HG03460 (cell line): ENCODE results near the gene PON1.

ENCODE experiments used
- ATAC-seq: cut with Tn5 transposase; IDR thresholded peaks from one replicate; pipeline ENCODE4 v1.9.1; 2021; ENCODE audit not compliant: unreplicated experiment

Gene PON1

DNA sequence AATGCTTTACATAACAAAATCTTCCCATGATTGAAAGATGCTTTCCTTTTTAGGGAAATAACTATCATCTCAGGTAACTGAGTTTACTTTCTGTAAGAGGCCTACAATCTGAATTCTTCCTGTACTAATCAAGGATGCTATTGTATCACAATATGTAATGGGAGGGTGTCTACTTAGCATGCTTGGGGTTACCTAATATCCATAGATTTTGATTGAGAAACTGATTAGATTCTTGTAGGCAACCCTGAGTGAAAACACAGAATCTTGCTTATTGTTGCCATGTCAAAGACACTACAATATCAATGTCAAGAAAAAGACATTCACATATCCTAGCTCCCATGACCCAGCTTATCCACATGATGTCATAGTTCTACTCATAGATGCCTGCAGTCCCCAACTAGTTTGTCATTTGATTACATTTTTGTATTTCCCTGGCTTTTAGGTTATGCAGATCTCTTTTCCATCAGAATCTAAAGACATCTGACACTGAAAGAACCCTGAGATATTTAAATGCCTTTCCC, 62.4 kb downstream of the PON1 start:
- ATAC-seq, result no peak

DNA sequence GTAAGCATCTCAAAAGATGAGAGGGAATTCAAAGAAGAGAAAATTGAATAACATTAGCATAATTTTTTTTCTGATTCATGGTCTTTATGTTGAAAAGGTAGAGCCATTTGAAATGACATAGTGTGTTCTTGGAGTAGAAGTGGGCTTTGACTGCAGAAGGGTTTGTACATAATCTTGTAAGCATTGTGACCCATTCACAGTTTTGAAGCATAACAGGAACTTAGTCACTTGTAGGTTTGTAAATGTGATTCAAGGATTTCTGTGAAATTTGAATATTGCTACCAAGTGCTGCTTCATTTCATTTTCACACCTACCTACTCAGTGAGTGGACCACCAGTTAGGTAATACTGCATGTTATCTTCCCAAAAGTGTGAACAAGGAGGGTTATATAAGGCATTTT, 68.6 kb downstream of the PON1 start:
- ATAC-seq, result no peak

DNA sequence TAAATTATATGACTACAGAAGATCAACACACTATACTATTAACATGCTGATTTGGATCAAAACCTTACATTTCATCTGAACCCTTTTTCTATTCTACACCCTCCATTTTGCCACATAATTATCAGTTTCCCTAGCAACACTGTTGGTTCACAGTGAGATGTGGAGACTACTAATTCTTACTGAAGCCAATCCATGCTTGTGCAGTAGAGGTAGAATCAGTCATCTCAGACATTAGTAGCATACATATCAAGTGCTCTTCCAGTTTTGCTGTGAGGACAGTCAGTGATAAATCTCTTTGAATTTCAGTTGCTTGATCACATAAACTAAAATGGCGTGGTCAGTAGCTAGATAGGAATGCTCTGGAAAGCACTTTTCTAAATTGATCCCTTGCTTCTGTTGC, 70.3 kb downstream of the PON1 start:
- ATAC-seq, result no peak

DNA sequence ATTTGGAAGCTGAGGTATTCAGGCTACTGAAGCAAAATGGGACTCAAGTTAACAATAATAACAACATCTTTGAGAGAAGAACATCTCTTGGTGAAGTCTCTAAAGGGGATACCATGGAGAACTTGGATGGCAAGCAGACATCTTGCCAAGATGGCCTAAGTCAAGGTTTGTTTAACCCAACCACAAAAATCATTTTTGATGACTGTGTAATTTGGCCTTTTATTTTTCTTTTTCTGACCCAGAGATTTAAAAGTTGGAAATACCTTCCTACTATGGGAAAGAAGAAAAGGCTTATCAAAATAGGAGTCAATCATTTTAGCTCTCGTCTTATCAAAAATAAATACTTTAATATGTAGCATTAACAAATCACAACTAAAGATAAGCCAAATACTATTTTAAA, 72.4 kb downstream of the PON1 start:
- ATAC-seq, result no peak

DNA sequence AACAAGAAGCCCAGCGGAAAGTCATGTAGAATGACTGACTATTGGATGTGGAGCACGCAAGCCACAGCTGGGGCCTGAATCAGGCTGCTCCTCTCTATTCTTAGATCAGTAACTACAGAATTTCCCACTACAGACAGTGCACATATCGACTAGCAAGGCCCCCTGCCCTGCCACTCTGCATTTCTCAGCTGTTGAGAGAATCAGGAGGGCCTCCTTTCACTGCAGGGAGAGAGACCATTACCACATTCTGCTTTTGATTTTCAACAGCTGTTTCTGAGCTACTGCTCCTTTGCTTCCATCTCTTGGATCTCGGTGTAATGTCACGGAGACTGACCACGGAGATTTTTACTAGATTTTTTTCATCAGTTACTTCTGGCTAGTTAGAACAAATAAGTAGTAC, 73.8 kb downstream of the PON1 start:
- no peak for ATAC-seq
